HepG2 (cell line): ENCODE results near the gene FAM24B. TPM values are rescaled to one million over a fixed set of nuclear protein-coding genes. Genes with fewer than 3 reads are reported as not detected.

Source experiments
- ATF7-NPFF ChIP-seq: sonication (generic); formaldehyde crosslinking; IDR thresholded peaks from 2 replicates; pipeline ENCODE4 v1.8.1; 2023; ENCODE audit warnings: mild to moderate bottlenecking, low read depth, missing genetic modification reagents, moderate library complexity
- GATAD1 ChIP-seq: IDR thresholded peaks from 2 replicates; pipeline ENCODE4 v1.6.1; 2016; ENCODE audit warnings: missing genetic modification reagents, missing compliant biosample characterization
- GLI4 ChIP-seq: sonication (generic); formaldehyde crosslinking; IDR thresholded peaks from 2 replicates; pipeline ENCODE4 v1.5.1; 2020; ENCODE audit warnings: missing genetic modification reagents, mild to moderate bottlenecking, moderate library complexity, borderline replicate concordance
- GTF3A ChIP-seq: sonication (generic); formaldehyde crosslinking; conservative IDR thresholded peaks from 2 replicates; pipeline ENCODE4 v1.4.0; 2020; ENCODE audit warnings: mild to moderate bottlenecking, missing genetic modification reagents
- HOXA9 ChIP-seq: sonication (generic); formaldehyde crosslinking; IDR thresholded peaks from 2 replicates; pipeline ENCODE4 v1.8.1; 2022; ENCODE audit warnings: missing genetic modification reagents, mild to moderate bottlenecking, moderate library complexity, borderline replicate concordance
- ISL2 ChIP-seq: sonication (generic); formaldehyde crosslinking; IDR thresholded peaks from 2 replicates; pipeline ENCODE4 v1.5.0; 2020; ENCODE audit warnings: missing genetic modification reagents
- KDM2A ChIP-seq: sonication (generic); formaldehyde crosslinking; IDR thresholded peaks from 2 replicates; pipeline ENCODE4 v1.4.0; 2020; ENCODE audit warnings: low read depth, missing genetic modification reagents, borderline replicate concordance
- KDM4B ChIP-seq: sonication (generic); formaldehyde crosslinking; IDR thresholded peaks from 2 replicates; pipeline ENCODE4 v1.4.0; 2020; ENCODE audit warnings: missing genetic modification reagents
- KMT2A ChIP-seq: sonication (generic); formaldehyde crosslinking; IDR thresholded peaks from 2 replicates; pipeline ENCODE4 v1.4.0; 2020; ENCODE audit warnings: missing genetic modification reagents
- NBN ChIP-seq: fragments of 450-650 bp; conservative IDR thresholded peaks from 2 replicates; pipeline ENCODE4 v1.6.1; 2017
- NFATC3 ChIP-seq: sonication (generic); formaldehyde crosslinking; IDR thresholded peaks from 2 replicates; pipeline ENCODE4 v1.5.1; 2020; ENCODE audit warnings: mild to moderate bottlenecking, missing genetic modification reagents
- SAP130 ChIP-seq: IDR thresholded peaks from 2 replicates; pipeline ENCODE4 v1.6.1; 2016; ENCODE audit warnings: low read depth
- SCMH1 ChIP-seq: sonication (generic); formaldehyde crosslinking; IDR thresholded peaks from 2 replicates; pipeline ENCODE4 v1.9.0; 2021; ENCODE audit warnings: missing genetic modification reagents, mild to moderate bottlenecking, borderline replicate concordance
- THAP7 ChIP-seq: sonication (generic); formaldehyde crosslinking; IDR thresholded peaks from 2 replicates; pipeline ENCODE4 v1.8.1; 2023; ENCODE audit warnings: mild to moderate bottlenecking, missing genetic modification reagents
- UBTF ChIP-seq: sonication (generic); formaldehyde crosslinking; IDR thresholded peaks from 2 replicates; pipeline ENCODE4 v1.4.0; 2020; ENCODE audit warnings: mild to moderate bottlenecking, missing genetic modification reagents
- ZEB1 ChIP-seq: IDR thresholded peaks from 2 replicates; pipeline ENCODE4 v1.6.1; 2012; ENCODE audit warnings: mild to moderate bottlenecking, low read depth, inconsistent platforms; ENCODE audit not compliant: insufficient replicate concordance
- ZNF138 ChIP-seq: sonication (generic); formaldehyde crosslinking; IDR thresholded peaks from 2 replicates; pipeline ENCODE4 v1.5.0; 2020; ENCODE audit warnings: mild to moderate bottlenecking, low read depth, missing genetic modification reagents
- ZNF501 ChIP-seq: sonication (generic); formaldehyde crosslinking; IDR thresholded peaks from 2 replicates; pipeline ENCODE4 v1.5.1; 2020; ENCODE audit warnings: mild to moderate bottlenecking, moderate library complexity, missing genetic modification reagents
- ZNF577 ChIP-seq: sonication (generic); formaldehyde crosslinking; IDR thresholded peaks from 2 replicates; pipeline ENCODE4 v1.4.0; 2020; ENCODE audit warnings: mild to moderate bottlenecking, low read depth, missing genetic modification reagents, borderline replicate concordance
- ZNF619 ChIP-seq: sonication (generic); formaldehyde crosslinking; IDR thresholded peaks from 2 replicates; pipeline ENCODE4 v1.4.0; 2020; ENCODE audit warnings: mild to moderate bottlenecking, missing genetic modification reagents
- polyA plus RNA-seq, 8 experiments: library from polyadenylated mRNA; depleted of rRNA in 3 of 8; stranded (reverse) in 7 of 8; unstranded in 1 of 8; fragments of >200 nt; fragmentation: Illumina TruSeq in 4 of 8; extraction: Trizol in 4 of 8; gene quantifications; 2 replicates each; pipeline versions ENCODE4 v1.2.1 to v1.2.3, GENCODE V29; 2011 to 2016; ENCODE audit warnings: low read depth in 4 of 8, missing spikeins in 1 of 8, mixed read lengths in 1 of 8; ENCODE audit not compliant: insufficient read depth in 1 of 8
- total RNA-seq, 5 experiments: library from RNA; depleted of rRNA; stranded (reverse); fragments of >200 nt; fragmentation: Illumina TruSeq; extraction: Trizol; gene quantifications; 2 replicates each; pipeline ENCODE4 v1.2.3, GENCODE V29; 2016; ENCODE audit warnings: low read depth in 1 of 5
- TF ChIP-seq, protein P1 (sequence below): sonication (generic); formaldehyde crosslinking; conservative IDR thresholded peaks from 2 replicates; pipeline ENCODE4 v1.8.1; 2023; ENCODE audit warnings: missing genetic modification reagents
- TF ChIP-seq, protein P2 (sequence below): sonication (generic); formaldehyde crosslinking; IDR thresholded peaks from 2 replicates; pipeline ENCODE4 v1.5.0; 2020; ENCODE audit warnings: missing genetic modification reagents
- TF ChIP-seq, protein P3 (sequence below): sonication (generic); formaldehyde crosslinking; IDR thresholded peaks from 2 replicates; pipeline ENCODE4 v1.4.0; 2020; ENCODE audit warnings: mild to moderate bottlenecking, missing genetic modification reagents

Gene FAM24B
- total and polyA plus RNA-seq, 2 of the 13 experiments (the other 11 are each of a cell fraction or from before 2014, with no cell fraction given): 1.9 to 3.0 TPM

- TF ChIP-seq, protein P1, sequence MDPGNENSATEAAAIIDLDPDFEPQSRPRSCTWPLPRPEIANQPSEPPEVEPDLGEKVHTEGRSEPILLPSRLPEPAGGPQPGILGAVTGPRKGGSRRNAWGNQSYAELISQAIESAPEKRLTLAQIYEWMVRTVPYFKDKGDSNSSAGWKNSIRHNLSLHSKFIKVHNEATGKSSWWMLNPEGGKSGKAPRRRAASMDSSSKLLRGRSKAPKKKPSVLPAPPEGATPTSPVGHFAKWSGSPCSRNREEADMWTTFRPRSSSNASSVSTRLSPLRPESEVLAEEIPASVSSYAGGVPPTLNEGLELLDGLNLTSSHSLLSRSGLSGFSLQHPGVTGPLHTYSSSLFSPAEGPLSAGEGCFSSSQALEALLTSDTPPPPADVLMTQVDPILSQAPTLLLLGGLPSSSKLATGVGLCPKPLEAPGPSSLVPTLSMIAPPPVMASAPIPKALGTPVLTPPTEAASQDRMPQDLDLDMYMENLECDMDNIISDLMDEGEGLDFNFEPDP: 0 out of 2 replicates have a peak, but pooled peaks have one; percentile 64
- TF ChIP-seq SCMH1 (CRISPR knock-in tag) (no peak), SAP130 (peak; percentile 92), ZNF138 (CRISPR knock-in tag) (no peak), GTF3A (CRISPR knock-in tag) (0 out of 2 replicates have a peak, but pooled peaks have one; percentile 68), GLI4 (CRISPR knock-in tag) (no peak), GATAD1 (CRISPR knock-in tag) (no peak; the same call in none of the 2 replicates), KDM4B (CRISPR knock-in tag) (no peak), ZNF501 (CRISPR knock-in tag) (peak; percentile 73), ZEB1 (no peak), ZNF577 (CRISPR knock-in tag) (no peak), KDM2A (no peak; the same call in 1 of the 2 replicates), KMT2A (no peak), NBN (no peak), HOXA9 (CRISPR knock-in tag) (peak; percentile 79; the same call in 1 of the 2 replicates), UBTF (CRISPR knock-in tag) (peak; percentile 67; the same call in 1 of the 2 replicates), ZNF619 (CRISPR knock-in tag) (no peak), NFATC3 (no peak), ISL2 (CRISPR knock-in tag) (no peak), THAP7 (CRISPR knock-in tag) (peak; percentile 76; the same call in 1 of the 2 replicates), ATF7-NPFF (CRISPR knock-in tag) (peak; percentile 59)
- TF ChIP-seq, protein P2, sequence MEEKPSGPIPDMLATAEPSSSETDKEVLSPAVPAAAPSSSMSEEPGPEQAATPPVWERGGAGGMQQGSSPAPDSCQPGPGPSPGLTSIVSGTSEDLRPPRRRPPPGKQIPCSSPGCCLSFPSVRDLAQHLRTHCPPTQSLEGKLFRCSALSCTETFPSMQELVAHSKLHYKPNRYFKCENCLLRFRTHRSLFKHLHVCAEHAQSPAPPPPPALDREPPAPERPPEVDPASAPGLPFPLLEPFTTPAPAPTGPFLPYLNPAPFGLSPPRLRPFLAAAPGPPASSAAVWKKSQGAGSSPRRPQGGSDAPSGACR (CRISPR knock-in tag): peak; percentile 57; the same call in 1 of the 2 replicates
- TF ChIP-seq, protein P3, sequence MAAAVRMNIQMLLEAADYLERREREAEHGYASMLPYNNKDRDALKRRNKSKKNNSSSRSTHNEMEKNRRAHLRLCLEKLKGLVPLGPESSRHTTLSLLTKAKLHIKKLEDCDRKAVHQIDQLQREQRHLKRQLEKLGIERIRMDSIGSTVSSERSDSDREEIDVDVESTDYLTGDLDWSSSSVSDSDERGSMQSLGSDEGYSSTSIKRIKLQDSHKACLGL (CRISPR knock-in tag): peak; percentile 59; the same call in 1 of the 2 replicates
Observed at GRCh38 chr10:122879339-122880273, at the start of gene FAM24B (continued).
